RCC 7860 (cell line): ENCODE results near the gene COL11A2.
A peak's percentile ranks its signal among the peaks of the same experiment; 100 is the strongest.

Experiments used
- DNase-seq: peaks from one replicate; pipeline ENCODE4 v3.0.0-alpha.2; 2015; ENCODE audit warnings: low spot score
- FAIRE-seq: peaks from 2 replicates; lab custom pipeline; 2012; peaks lifted over from hg19 to GRCh38; lab: Jason Lieb, UNC

COL11A2 gene

GRCh38 chr6:33206864-33207551, 14.7 kb upstream of the COL11A2 start:
- DNase-seq, result peak; percentile 70
- FAIRE-seq, result no peak

- DNase-seq, result peak; percentile 38
- no peak for FAIRE-seq
Observed at GRCh38 chr6:33206027-33206863, 14.0 kb upstream of the COL11A2 start.

GRCh38 chr6:33205191-33206026, 13.1 kb upstream of the COL11A2 start:
- DNase-seq, result peak; percentile 97
- peak; percentile 84 for FAIRE-seq

- no peak for FAIRE-seq
- peak; percentile 32 for DNase-seq
Observed at GRCh38 chr6:33204415-33205190, 12.3 kb upstream of the COL11A2 start, which contains the start of gene HSD17B8. HSD17B8 (plus strand) TSS chr6:33204655; CDS start chr6:33204669, 14 bp downstream.

GRCh38 chr6:33204165-33204414, 11.8 kb upstream of the COL11A2 start:
- no peak for FAIRE-seq
- DNase-seq, result no peak

GRCh38 chr6:33203443-33204164, 11.3 kb upstream of the COL11A2 start:
- DNase-seq, result no peak
- FAIRE-seq, result no peak

GRCh38 chr6:33202799-33203198, 10.5 kb upstream of the COL11A2 start:
- FAIRE-seq, result no peak

DNA sequence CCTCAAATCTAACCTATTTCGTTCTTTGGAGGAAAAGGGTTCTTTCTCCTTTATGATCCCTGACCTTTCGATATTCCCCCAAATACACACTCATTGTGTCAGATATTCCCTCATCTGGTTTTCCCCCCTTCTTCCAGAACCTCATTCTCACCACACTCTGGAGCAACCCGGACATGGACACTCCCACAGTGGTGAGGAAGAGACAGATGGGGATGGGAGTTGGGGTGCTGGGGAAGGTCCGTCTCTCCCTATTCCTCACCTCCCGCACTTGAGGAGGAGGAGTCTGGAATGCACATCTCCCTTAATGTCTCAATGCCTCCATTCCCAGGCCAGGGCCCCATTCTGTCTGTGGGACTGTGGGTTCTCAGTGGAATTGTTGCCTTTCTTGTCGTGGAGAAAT, 9.7 kb upstream of the COL11A2 start:
- no peak for DNase-seq
- FAIRE-seq, result no peak

More at GRCh38 chr6:33202799-33203198, 10.5 kb upstream of the COL11A2 start:
- DNase-seq, result no peak

DNA sequence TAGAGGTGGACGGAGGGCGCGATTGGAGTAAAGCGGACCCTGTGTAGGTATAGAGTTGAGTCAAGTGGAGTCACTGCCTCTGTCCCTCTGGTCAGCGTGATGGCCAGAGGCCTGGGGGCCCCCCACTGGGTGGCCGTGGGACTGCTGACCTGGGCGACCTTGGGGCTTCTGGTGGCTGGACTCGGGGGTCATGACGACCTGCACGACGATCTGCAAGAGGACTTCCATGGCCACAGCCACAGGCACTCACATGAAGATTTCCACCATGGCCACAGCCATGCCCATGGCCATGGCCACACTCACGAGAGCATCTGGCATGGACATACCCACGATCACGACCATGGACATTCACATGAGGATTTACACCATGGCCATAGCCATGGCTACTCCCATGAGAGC, 8.9 kb upstream of the COL11A2 start:
- DNase-seq (no peak), FAIRE-seq (no peak)

DNA sequence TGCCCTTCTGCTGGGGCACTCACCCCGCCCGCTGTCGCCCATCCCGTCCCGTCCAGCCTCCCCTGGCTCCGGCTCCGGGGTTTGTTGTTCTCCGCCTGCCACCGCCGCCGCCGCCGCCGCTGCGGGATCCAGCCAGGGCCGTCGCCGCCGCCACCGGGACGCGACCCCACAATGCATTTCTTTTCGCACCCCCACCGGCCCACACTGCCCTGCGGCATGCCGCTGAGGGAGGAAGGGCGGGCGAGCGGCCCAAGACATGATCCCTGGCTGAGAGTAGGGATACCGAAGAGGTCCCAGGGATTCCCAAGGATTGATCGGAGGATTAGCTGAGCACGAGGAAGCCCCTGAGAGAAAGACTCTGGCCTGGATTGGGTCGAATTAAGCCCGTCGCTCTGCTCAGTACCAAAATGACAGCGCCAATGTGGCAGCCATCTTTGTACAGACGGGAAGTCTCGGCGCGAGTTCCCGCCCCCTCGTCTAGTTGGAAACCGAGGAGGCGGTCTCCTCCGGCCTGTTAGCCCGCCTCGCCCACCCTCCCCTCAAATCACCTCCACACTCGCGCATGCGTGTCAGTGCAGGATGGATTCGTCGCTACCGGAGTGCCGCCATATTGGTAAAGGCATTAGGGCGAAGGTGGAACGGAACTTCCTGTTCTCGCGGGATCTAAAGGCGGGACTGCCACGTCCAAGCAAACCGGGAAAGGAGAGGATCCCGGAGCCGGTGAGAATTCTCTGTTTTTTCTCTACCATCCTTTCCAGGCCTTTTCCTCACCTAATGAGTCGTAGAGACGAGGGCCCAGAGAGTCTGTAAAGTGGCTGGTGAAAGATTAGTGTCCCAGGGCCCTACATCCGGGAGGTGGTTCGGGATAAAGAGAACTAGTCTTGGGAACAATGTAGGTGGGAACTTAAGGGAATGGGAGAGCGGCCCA, 8.2 kb upstream of the COL11A2 start, which contains the start of the genes RXRB and SLC39A7:
RXRB (minus strand) TSS at position 447 of the 928 bp plus-strand sequence; CDS start at position 258, 189 bp downstream.
SLC39A7 (plus strand) TSS at position 649 of the 928 bp plus-strand sequence. CDS start 379 bp downstream, outside the sequence.
- DNase-seq (peak; percentile 93), FAIRE-seq (peak; percentile 42)

DNA sequence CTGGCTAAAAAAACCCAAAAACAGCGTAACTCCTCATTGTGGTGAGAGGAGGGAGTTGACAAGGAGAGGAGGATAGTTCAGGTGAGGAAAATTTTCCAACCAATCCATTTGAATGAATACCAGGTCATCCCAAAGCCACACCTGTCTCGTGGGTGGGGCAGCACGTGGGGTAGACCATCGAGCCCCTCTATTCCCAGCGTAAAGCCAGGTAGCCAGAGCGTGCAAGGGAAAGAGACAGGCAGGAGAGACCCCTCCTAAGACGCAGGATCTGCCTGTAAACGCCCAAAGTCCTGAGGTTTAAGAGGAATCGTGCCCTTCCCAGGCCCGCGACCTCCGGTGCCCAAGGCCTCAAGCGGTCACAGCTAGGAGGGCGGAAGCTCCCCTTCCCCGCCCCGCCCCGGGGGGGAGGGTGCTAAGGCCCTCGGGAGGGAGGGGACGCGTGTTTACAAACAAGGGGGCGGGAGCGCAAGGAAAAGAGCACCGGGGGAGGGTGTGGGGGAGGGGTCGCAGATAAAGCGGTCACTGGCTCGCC, 7.5 kb upstream of the COL11A2 start:
- no peak for FAIRE-seq
- peak; percentile 19 for DNase-seq

DNA sequence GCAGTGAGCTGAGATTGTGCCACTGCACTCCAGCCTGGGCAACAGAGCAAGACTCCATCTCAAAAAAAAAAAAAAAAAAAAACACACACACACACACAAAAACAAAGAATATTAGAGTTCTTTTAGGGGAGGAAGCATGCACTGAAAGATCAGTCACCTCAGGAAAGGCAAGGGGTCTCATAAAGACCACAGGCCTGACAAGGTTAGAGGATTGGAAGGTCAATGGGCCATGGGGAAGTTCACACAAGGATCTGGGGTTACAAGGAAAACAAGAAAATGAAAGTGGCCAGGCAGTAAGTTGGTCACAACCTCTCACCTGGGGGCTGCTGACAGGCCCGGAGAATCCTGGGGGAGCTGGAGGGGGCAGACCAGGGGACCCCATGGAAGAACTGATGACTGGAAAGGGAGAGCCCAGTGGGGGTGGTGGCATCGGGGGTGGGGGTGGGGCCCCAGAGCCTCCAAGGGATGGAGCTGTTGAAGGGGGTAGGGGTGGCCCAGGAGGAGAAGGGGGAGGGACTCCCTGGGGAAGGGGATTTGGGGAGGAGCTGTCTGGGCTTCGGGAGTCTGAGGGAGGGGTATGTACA, 6.7 kb upstream of the COL11A2 start:
- DNase-seq, result no peak
- no peak for FAIRE-seq

DNA sequence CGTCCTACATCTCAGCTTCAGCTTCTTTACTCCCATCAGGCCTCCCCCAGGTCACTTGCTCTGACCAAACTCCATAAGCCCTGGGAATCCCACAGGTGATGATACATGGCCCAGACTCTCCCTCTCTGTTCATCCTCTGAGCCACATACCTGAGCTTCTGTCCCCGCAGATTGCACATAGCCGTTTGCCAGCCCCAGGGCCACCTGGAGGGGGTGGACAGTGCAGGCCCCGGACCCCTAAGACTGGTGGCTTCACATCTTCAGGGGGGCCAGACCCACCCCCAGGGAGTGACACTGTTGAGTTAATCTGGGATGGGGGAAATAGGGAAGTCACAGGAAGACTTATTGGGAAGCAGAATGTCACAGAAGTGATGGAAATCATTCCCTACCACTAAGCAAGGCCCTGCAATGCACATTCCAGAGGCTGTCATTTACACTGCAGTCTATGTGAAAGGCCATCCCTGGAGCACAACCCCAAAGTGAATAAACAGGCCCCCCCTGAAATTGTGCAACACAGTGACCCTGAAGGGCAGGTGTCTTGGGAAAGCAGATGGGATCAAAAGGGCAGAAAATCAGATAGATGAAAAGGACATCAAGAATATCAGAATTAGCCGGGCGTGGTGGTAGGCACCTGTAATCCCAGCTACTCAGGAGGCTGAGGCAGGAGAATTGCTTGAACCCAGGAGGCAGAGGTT, 6.0 kb upstream of the COL11A2 start:
- FAIRE-seq, result no peak
- no peak for DNase-seq

DNA sequence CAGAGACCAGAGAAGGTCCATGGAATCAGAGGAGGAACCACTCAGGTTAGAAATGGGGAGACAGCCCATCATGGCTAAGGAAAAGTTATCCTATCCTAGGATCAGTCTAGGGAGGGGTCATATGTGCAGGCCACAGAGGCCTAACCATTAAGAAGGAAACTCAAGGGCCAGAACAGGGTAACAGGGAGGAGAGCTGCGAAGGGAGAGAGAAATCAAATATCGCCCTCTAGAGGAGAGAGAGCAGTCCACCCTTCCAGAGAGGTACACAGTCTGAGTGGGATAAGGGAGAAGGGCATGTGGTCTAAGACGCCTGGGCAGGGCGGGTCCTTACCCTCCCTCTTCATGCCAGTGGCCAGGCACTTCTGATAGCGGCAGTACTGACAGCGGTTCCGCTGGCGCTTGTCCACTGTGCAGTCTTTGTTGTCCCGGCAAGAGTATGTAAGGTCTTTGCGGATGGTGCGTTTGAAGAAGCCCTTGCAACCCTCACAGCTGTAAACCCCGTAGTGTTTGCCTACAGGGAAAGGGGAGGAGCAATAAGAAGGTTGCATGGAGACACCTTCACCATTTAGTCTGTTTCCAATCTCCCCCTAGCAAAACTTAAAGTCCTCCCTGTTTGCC, 5.3 kb upstream of the COL11A2 start:
- DNase-seq (peak; percentile 37), FAIRE-seq (no peak)

DNA sequence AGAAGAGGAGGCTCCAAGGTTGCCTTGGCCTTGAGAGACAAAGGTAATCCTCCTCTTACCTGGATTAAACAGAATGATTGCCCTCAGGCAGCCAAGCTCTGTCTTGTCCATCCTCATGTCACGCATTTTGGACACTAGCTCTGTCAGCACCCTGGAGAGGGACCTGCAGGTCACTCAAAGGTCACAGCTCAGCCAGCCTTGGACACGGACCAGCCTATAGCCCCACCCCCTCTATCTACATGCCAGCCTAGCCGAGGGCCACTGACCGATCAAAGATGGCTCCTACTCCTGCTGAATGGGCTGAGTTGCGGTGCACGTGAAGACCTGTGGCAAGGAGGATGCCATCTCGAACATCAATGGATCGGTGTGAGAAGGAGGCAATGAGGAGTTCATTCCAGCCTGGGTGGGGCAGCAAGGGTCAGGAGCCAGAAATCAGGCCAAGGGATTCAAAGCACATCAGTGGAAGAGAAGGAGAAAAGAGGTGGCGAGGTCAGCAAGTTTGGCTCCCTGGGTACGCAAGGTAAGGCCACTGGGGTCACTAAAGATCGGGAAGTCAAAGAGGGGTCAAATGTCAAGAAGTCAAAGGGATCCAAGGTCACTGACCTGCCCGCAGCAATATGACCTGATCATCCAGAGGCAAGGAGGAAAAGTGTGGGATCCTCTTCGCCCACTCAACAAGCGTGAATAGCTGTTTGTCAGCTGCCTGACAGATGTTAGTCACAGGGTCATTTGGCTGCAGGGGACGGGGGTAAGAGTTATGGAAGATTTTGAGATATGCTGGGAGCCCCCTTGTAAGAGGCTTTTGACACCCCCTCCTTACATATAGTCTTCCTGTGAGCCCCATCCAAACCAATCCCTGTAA, 3.3 kb upstream of the COL11A2 start:
- DNase-seq, result no peak
- no peak for FAIRE-seq

DNA sequence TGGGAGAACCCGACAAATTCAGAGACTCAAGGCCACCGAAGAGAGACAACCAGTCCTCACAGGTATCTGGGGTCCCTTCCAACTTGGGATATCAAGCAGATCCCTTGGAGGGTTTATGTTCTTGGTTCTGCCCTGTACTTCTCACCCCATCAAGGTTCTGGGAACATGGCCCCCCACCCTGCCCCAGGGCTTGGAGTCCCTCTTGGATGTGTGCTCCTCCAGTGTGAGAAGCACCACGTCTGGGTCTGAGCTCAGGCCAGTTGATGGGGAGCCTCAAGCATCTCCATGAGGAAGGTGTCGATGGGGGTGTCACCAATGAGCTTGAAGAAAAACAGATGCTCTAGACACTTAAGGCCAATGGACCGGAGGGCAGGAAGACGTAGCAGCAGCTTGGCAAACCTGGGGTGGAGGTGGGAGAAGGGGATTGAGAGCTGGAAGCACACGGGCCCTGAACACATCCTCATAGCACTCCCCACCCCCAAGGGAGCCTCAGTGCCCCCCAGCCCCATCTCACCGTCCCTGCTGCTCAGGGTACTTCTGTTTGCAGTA, 2.2 kb upstream of the COL11A2 start:
- FAIRE-seq, result no peak
- no peak for DNase-seq
